Lower lobe of right lung (tissue), 2 donors: ENCODE data around the gene PRSS50. TPM values are rescaled to one million over a fixed set of nuclear protein-coding genes. Genes with fewer than 3 reads are reported as not detected.
A peak's percentile ranks its signal among the peaks of the same experiment; 100 is the strongest.

Experiments
- ATAC-seq, 2 donors: fragments of 200-7000 bp; cut with Tn5 transposase; one replicate each; pipeline ENCODE4 v1.9.1; 2020 to 2022; ENCODE audit warnings: mild to moderate bottlenecking in 2 of 2, moderate library complexity in 2 of 2
- DNase-seq: peaks from one replicate; pipeline ENCODE4 v3.0.0-alpha.2; 2020
- H3K27ac ChIP-seq: fragments of 200-600 bp; one replicate; pipeline ENCODE4 v1.8.0; 2022
- H3K27me3 ChIP-seq: fragments of 200-600 bp; one replicate; pipeline ENCODE4 v1.8.0; 2022; ENCODE audit warnings: low read depth
- H3K36me3 ChIP-seq: fragments of 200-600 bp; one replicate; pipeline ENCODE4 v1.8.0; 2022; ENCODE audit warnings: mild to moderate bottlenecking
- H3K4me1 ChIP-seq: fragments of 200-600 bp; one replicate; pipeline ENCODE4 v1.8.0; 2022
- H3K4me3 ChIP-seq: fragments of 200-600 bp; one replicate; pipeline ENCODE4 v1.8.0; 2022; ENCODE audit warnings: mild to moderate bottlenecking
- H3K9me3 ChIP-seq: fragments of 200-600 bp; one replicate; pipeline ENCODE4 v1.8.0; 2022
- CTCF ChIP-seq: fragments of 200-600 bp; IDR thresholded peaks from one replicate; pipeline ENCODE4 v1.8.0; 2022; ENCODE audit warnings: antibody characterized with exemption, mild to moderate bottlenecking
- intact Hi-C: fragments of 100-400 bp; cut with DNase I; formaldehyde crosslinking; loops from one replicate; pipeline ENCODE4 v1.11.0; 2022
- total RNA-seq: library from RNA; stranded (reverse); fragmentation: NEBNext Ultra II Directional; extraction: Animal tissue kit (Norgen Biotek cat#: 25700); gene quantifications from one replicate; pipeline ENCODE4 v1.2.1, GENCODE V29; 2021
- donor health status: DM: no; HTN: yes; CAD: no; lungs with severe emphysema.

The PRSS50 gene
- total RNA-seq, 1 donor from 2014 or later: 0.41 TPM

- peaks cover 6% of the 10 kb centered on the region for H3K27me3 ChIP-seq
- peaks cover 78% of the 10 kb centered on the region for H3K4me1 ChIP-seq
- ATAC-seq (peak; percentile 82 to 84), DNase-seq (peak; percentile 92)
- no peaks in the 10 kb centered on the region for H3K9me3 ChIP-seq
- intact Hi-C loops: no loop called here
- H3K4me3 ChIP-seq: peak overlapping the region; percentile 81
- H3K27ac ChIP-seq: peak overlapping the region; percentile 90
- H3K36me3 ChIP-seq: peaks cover 13% of the 10 kb centered on the region
- no peak for TF ChIP-seq CTCF
These were observed 25.1 kb downstream of the PRSS50 start for GRCh38 chr3:46692566-46692990.

- DNase-seq (peak; percentile 78), ATAC-seq (peak; percentile 29 to 42)
- no peak for TF ChIP-seq CTCF
- Histone ChIP-seq H3K27me3 (peaks cover 6% of the 10 kb centered on the region), H3K4me3 (peak overlapping the region; percentile 2), H3K36me3 (peaks cover 28% of the 10 kb centered on the region), H3K4me1 (peaks cover 65% of the 10 kb centered on the region), H3K27ac (peak overlapping the region; percentile 90), H3K9me3 (no peaks in the 10 kb centered on the region)
- intact Hi-C loops: no loop called here
These were observed 26.9 kb downstream of the PRSS50 start for GRCh38 chr3:46690798-46691197.

GRCh38 chr3:46685446-46685845 lies 32.2 kb downstream of the PRSS50 start:
- Histone ChIP-seq H3K9me3 (no peaks in the 10 kb centered on the region), H3K4me1 (peaks cover 12% of the 10 kb centered on the region), H3K36me3 (peaks cover 79% of the 10 kb centered on the region), H3K4me3 (no peak overlapping the region), H3K27me3 (no peaks in the 10 kb centered on the region), H3K27ac (no peak overlapping the region)
- ATAC-seq: no peak
- TF ChIP-seq CTCF: no peak
- intact Hi-C loops: no loop called here
- no peak for DNase-seq

GRCh38 chr3:46684891-46685290 lies 32.8 kb downstream of the PRSS50 start:
- DNase-seq (no peak), ATAC-seq (no peak)
- TF ChIP-seq CTCF: no peak
- H3K27ac ChIP-seq: no peak overlapping the region
- no peaks in the 10 kb centered on the region for H3K27me3 ChIP-seq
- H3K36me3 ChIP-seq: peaks cover 85% of the 10 kb centered on the region
- H3K4me1 ChIP-seq: peaks cover 7% of the 10 kb centered on the region
- H3K9me3 ChIP-seq: no peaks in the 10 kb centered on the region
- intact Hi-C loops: no loop called here
- no peak overlapping the region for H3K4me3 ChIP-seq

- DNase-seq (no peak), ATAC-seq (no peak)
- Histone ChIP-seq H3K27me3 (no peaks in the 10 kb centered on the region), H3K27ac (no peak overlapping the region), H3K9me3 (no peaks in the 10 kb centered on the region), H3K4me3 (no peak overlapping the region), H3K4me1 (no peaks in the 10 kb centered on the region), H3K36me3 (peaks cover 80% of the 10 kb centered on the region)
- TF ChIP-seq CTCF: no peak
- intact Hi-C loops: no loop called here
These were observed 34.7 kb downstream of the PRSS50 start for GRCh38 chr3:46682974-46683373.
